SK-N-SH (cell line): ENCODE measurements around the gene EXOC4.

Experiments
- CTCF ChIP-seq: fragments of 200-600 bp; sonication (generic); IDR thresholded peaks from 2 replicates; pipeline ENCODE4 v1.6.1; 2017; ENCODE audit warnings: antibody characterized with exemption, mild to moderate bottlenecking, moderate library complexity
- ELF1 ChIP-seq: IDR thresholded peaks from 2 replicates; pipeline ENCODE4 v1.4.0; 2012
- IRF3 ChIP-seq: fragments of 150-350 bp; IDR thresholded peaks from 2 replicates; pipeline ENCODE4 v1.6.1; 2016; ENCODE audit warnings: mild to moderate bottlenecking, low read depth, low read length
- POLR2AphosphoS5 ChIP-seq: IDR thresholded peaks from 2 replicates; pipeline ENCODE4 v1.6.1; 2012; ENCODE audit warnings: low read depth, low read length
- RAD21 ChIP-seq: IDR thresholded peaks from 2 replicates; pipeline ENCODE4 v1.6.1; 2012; ENCODE audit warnings: mild to moderate bottlenecking, low read length
- RCOR1 ChIP-seq: fragments of 150-350 bp; IDR thresholded peaks from 2 replicates; pipeline ENCODE4 v1.6.1; 2017; ENCODE audit warnings: antibody characterized with exemption, low read length
- TAF1 ChIP-seq: IDR thresholded peaks from 2 replicates; pipeline ENCODE4 v1.6.1; 2012; ENCODE audit warnings: low read depth, mild to moderate bottlenecking, low read length, moderate library complexity, borderline replicate concordance
- YY1 ChIP-seq: IDR thresholded peaks from 2 replicates; pipeline ENCODE4 v1.4.0; 2012; ENCODE audit warnings: low read depth, mild to moderate bottlenecking

GRCh38 chr7:133571076-133571475 is 318.2 kb downstream of the EXOC4 start:
- TF ChIP-seq ELF1 (no peak), POLR2AphosphoS5 (no peak), CTCF (no peak), YY1 (no peak), RCOR1 (no peak), TAF1 (no peak), RAD21 (no peak), IRF3 (no peak)
